ENCODE measurements around the gene PLCB4.

DNA sequence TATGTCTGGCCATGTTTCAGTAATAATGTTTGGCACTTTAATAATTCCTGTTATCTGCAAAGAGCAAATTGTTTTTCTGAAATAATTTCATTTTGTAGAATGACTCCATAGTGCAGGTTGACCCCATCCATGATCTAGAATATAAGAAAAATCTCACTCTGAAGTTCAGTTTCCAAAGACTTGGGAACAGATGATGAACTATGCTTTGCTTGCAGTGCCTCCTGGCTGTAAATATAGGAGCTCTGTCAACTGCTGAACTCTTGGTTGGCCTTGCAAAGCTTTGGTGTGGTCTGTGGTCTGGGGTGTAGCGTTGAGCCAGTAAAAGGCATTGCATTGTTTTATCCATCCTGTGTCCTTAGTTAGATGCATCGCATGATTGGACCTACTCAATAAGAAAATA, 104.0 kb downstream of the PLCB4 start:
- TF ChIP-seq, protein P1, sequence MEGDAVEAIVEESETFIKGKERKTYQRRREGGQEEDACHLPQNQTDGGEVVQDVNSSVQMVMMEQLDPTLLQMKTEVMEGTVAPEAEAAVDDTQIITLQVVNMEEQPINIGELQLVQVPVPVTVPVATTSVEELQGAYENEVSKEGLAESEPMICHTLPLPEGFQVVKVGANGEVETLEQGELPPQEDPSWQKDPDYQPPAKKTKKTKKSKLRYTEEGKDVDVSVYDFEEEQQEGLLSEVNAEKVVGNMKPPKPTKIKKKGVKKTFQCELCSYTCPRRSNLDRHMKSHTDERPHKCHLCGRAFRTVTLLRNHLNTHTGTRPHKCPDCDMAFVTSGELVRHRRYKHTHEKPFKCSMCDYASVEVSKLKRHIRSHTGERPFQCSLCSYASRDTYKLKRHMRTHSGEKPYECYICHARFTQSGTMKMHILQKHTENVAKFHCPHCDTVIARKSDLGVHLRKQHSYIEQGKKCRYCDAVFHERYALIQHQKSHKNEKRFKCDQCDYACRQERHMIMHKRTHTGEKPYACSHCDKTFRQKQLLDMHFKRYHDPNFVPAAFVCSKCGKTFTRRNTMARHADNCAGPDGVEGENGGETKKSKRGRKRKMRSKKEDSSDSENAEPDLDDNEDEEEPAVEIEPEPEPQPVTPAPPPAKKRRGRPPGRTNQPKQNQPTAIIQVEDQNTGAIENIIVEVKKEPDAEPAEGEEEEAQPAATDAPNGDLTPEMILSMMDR (IDR thresholded peaks at IDR 0.05): no peak
- no peak for TF ChIP-seq POLR2A (IDR thresholded peaks at IDR 0.05)

Measured in transverse colon (tissue), 3 donors.